Measurements from ENCODE around the gene RTEL1.

The RTEL1 gene

GRCh38 chr20:63691711-63692435, 33.8 kb downstream of the RTEL1 start:
- Histone ChIP-seq H3K79me2 (ENCODE audit: control insufficient read depth, insufficient read depth, low read length, unreplicated experiment) (no peaks in the 10 kb centered on the region), H3K4me3 (ENCODE audit: low read depth, low read length) (no peak overlapping the region), H3K36me3 (ENCODE audit: insufficient read depth, low read length) (peaks cover 6% of the 10 kb centered on the region; the same call in 1 of the 2 replicates), H3K27me3 (ENCODE audit: insufficient read depth, low read length) (no peaks in the 10 kb centered on the region), H3K27ac (ENCODE audit: low read depth, low read length) (no peak overlapping the region), H2AFZ (ENCODE audit: low read length, unreplicated experiment) (no peak overlapping the region), H3K4me1 (ENCODE audit: control insufficient read depth, insufficient read depth, low read length, unreplicated experiment) (peaks cover 15% of the 10 kb centered on the region)

- Histone ChIP-seq H3K4me3 (ENCODE audit: low read depth, low read length) (no peak overlapping the region), H3K27me3 (ENCODE audit: insufficient read depth, low read length) (no peaks in the 10 kb centered on the region), H3K36me3 (ENCODE audit: insufficient read depth, low read length) (peaks cover 8% of the 10 kb centered on the region; the same call in 1 of the 2 replicates), H3K79me2 (ENCODE audit: control insufficient read depth, insufficient read depth, low read length, unreplicated experiment) (no peaks in the 10 kb centered on the region), H2AFZ (ENCODE audit: low read length, unreplicated experiment) (no peak overlapping the region), H3K27ac (ENCODE audit: low read depth, low read length) (no peak overlapping the region), H3K4me1 (ENCODE audit: control insufficient read depth, insufficient read depth, low read length, unreplicated experiment) (peaks cover 12% of the 10 kb centered on the region)
Observed at GRCh38 chr20:63692436-63693082, 34.4 kb downstream of the RTEL1 start.

GRCh38 chr20:63693083-63693732, 35.1 kb downstream of the RTEL1 start:
- no peaks in the 10 kb centered on the region for H3K79me2 ChIP-seq (ENCODE audit: control insufficient read depth, insufficient read depth, low read length, unreplicated experiment)
- H2AFZ ChIP-seq (ENCODE audit: low read length, unreplicated experiment) = no peak overlapping the region
- no peak overlapping the region for H3K4me3 ChIP-seq (ENCODE audit: low read depth, low read length)
- peaks cover 12% of the 10 kb centered on the region for H3K4me1 ChIP-seq (ENCODE audit: control insufficient read depth, insufficient read depth, low read length, unreplicated experiment)
- H3K27ac ChIP-seq (ENCODE audit: low read depth, low read length) = no peak overlapping the region
- peaks cover 8% of the 10 kb centered on the region; the same call in 1 of the 2 replicates for H3K36me3 ChIP-seq (ENCODE audit: insufficient read depth, low read length)
- H3K27me3 ChIP-seq (ENCODE audit: insufficient read depth, low read length) = no peaks in the 10 kb centered on the region

GRCh38 chr20:63693733-63694583, 35.8 kb downstream of the RTEL1 start:
- Histone ChIP-seq H3K4me3 (ENCODE audit: low read depth, low read length) (no peak overlapping the region), H3K4me1 (ENCODE audit: control insufficient read depth, insufficient read depth, low read length, unreplicated experiment) (peaks cover 18% of the 10 kb centered on the region), H3K79me2 (ENCODE audit: control insufficient read depth, insufficient read depth, low read length, unreplicated experiment) (no peaks in the 10 kb centered on the region), H3K27ac (ENCODE audit: low read depth, low read length) (no peak overlapping the region), H3K27me3 (ENCODE audit: insufficient read depth, low read length) (no peaks in the 10 kb centered on the region), H3K36me3 (ENCODE audit: insufficient read depth, low read length) (peaks cover 8% of the 10 kb centered on the region; the same call in 1 of the 2 replicates), H2AFZ (ENCODE audit: low read length, unreplicated experiment) (no peak overlapping the region)

GRCh38 chr20:63694584-63695423, 36.7 kb downstream of the RTEL1 start:
- Histone ChIP-seq H3K27me3 (ENCODE audit: insufficient read depth, low read length) (no peaks in the 10 kb centered on the region), H3K79me2 (ENCODE audit: control insufficient read depth, insufficient read depth, low read length, unreplicated experiment) (no peaks in the 10 kb centered on the region), H3K4me3 (ENCODE audit: low read depth, low read length) (no peak overlapping the region), H2AFZ (ENCODE audit: low read length, unreplicated experiment) (no peak overlapping the region), H3K4me1 (ENCODE audit: control insufficient read depth, insufficient read depth, low read length, unreplicated experiment) (peaks cover 26% of the 10 kb centered on the region), H3K36me3 (ENCODE audit: insufficient read depth, low read length) (peaks cover 8% of the 10 kb centered on the region; the same call in 1 of the 2 replicates), H3K27ac (ENCODE audit: low read depth, low read length) (no peak overlapping the region)

GRCh38 chr20:63695424-63696305, 37.6 kb downstream of the RTEL1 start:
- Histone ChIP-seq H3K4me3 (ENCODE audit: low read depth, low read length) (no peak overlapping the region), H2AFZ (ENCODE audit: low read length, unreplicated experiment) (no peak overlapping the region), H3K27me3 (ENCODE audit: insufficient read depth, low read length) (no peaks in the 10 kb centered on the region), H3K79me2 (ENCODE audit: control insufficient read depth, insufficient read depth, low read length, unreplicated experiment) (no peaks in the 10 kb centered on the region), H3K4me1 (ENCODE audit: control insufficient read depth, insufficient read depth, low read length, unreplicated experiment) (peaks cover 33% of the 10 kb centered on the region), H3K36me3 (ENCODE audit: insufficient read depth, low read length) (peaks cover 8% of the 10 kb centered on the region; the same call in 1 of the 2 replicates), H3K27ac (ENCODE audit: low read depth, low read length) (no peak overlapping the region)

GRCh38 chr20:63696306-63696627, 38.2 kb downstream of the RTEL1 start:
- Histone ChIP-seq H3K27ac (ENCODE audit: low read depth, low read length) (no peak overlapping the region), H2AFZ (ENCODE audit: low read length, unreplicated experiment) (no peak overlapping the region), H3K27me3 (ENCODE audit: insufficient read depth, low read length) (no peaks in the 10 kb centered on the region), H3K79me2 (ENCODE audit: control insufficient read depth, insufficient read depth, low read length, unreplicated experiment) (no peaks in the 10 kb centered on the region), H3K4me3 (ENCODE audit: low read depth, low read length) (no peak overlapping the region), H3K4me1 (ENCODE audit: control insufficient read depth, insufficient read depth, low read length, unreplicated experiment) (peaks cover 36% of the 10 kb centered on the region), H3K36me3 (ENCODE audit: insufficient read depth, low read length) (peaks cover 8% of the 10 kb centered on the region; the same call in 1 of the 2 replicates)

GRCh38 chr20:63696628-63697356, 38.7 kb downstream of the RTEL1 start, which contains the start of gene TNFRSF6B:
Gene TNFRSF6B, plus strand, starts transcription at chr20:63696652. Its CDS starts 116 bp downstream, at chr20:63696768.
- H3K36me3 ChIP-seq (ENCODE audit: insufficient read depth, low read length) = peaks cover 8% of the 10 kb centered on the region; the same call in 1 of the 2 replicates
- H3K4me3 ChIP-seq (ENCODE audit: low read depth, low read length) = no peak within 1 kb of the TSS
- no peaks in the 10 kb centered on the region for H3K79me2 ChIP-seq (ENCODE audit: control insufficient read depth, insufficient read depth, low read length, unreplicated experiment)
- H3K27ac ChIP-seq (ENCODE audit: low read depth, low read length) = no peak within 1 kb of the TSS
- H3K27me3 ChIP-seq (ENCODE audit: insufficient read depth, low read length) = no peaks in the 10 kb centered on the region
- peaks cover 36% of the 10 kb centered on the region for H3K4me1 ChIP-seq (ENCODE audit: control insufficient read depth, insufficient read depth, low read length, unreplicated experiment)
- no peak within 1 kb of the TSS for H2AFZ ChIP-seq (ENCODE audit: low read length, unreplicated experiment)

Measured in ACC112 (cell line).